Measurements from ENCODE around the gene ZNF516.

DNA sequence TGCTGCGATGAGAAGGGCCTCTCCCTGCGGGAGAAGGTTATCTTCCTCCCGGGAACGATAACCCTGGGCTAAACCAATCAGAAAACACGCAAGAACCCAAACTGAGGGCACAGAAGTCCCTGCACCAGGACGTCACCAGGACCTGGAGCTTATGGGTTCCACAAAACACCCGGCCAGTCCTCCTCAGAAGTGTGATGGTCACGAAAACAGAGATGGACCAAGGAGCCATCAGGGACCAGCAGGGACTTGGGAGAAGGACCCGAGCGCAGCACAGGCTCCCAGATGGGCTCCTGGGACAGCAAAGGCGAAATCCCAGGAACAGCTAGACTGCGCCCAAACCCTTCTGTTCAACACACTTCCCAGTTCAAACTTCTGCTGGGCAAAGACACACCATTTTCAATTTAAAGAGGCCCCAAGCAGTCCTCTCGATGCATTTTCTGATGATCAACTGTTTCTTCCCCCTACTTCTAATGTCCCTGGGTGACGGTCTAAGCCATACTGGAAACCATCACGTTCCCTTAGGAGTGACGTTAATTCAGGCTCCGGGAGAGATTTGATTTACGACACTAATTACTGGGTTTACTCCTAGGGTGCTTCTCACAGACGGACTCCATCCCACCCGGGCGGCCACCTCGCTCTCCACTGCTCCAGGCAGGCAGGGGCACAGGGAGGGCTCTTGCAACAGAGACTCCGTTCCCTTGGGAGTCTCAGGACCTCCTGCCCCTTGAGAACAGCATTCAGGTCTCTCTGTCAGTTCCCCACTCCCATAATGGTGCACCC, 29.2 kb downstream of the ZNF516 start:
- no peak for TF ChIP-seq POLR2AphosphoS5 (IDR thresholded peaks at IDR 0.05)
- TF ChIP-seq, protein P1, sequence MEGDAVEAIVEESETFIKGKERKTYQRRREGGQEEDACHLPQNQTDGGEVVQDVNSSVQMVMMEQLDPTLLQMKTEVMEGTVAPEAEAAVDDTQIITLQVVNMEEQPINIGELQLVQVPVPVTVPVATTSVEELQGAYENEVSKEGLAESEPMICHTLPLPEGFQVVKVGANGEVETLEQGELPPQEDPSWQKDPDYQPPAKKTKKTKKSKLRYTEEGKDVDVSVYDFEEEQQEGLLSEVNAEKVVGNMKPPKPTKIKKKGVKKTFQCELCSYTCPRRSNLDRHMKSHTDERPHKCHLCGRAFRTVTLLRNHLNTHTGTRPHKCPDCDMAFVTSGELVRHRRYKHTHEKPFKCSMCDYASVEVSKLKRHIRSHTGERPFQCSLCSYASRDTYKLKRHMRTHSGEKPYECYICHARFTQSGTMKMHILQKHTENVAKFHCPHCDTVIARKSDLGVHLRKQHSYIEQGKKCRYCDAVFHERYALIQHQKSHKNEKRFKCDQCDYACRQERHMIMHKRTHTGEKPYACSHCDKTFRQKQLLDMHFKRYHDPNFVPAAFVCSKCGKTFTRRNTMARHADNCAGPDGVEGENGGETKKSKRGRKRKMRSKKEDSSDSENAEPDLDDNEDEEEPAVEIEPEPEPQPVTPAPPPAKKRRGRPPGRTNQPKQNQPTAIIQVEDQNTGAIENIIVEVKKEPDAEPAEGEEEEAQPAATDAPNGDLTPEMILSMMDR (IDR thresholded peaks at IDR 0.05), result no peak
- no peak for TF ChIP-seq POLR2A (IDR thresholded peaks at IDR 0.05)
